ENCODE data around the gene ZNF552.

The ZNF552 gene

GRCh38 chr19:57817976-57818375 is 3.3 kb upstream of the ZNF552 start:
- H3K27ac ChIP-seq = peak overlapping the region; percentile 97
- no peak for TF ChIP-seq CTCF (conservative IDR thresholded peaks at IDR 0.05)

GRCh38 chr19:57816652-57817051 is 1.9 kb upstream of the ZNF552 start:
- no peak for TF ChIP-seq CTCF (conservative IDR thresholded peaks at IDR 0.05)
- no peak overlapping the region for H3K27ac ChIP-seq

GRCh38 chr19:57815247-57816075 is 748 bp upstream of the ZNF552 start:
- H3K27ac ChIP-seq = peak overlapping the region; percentile 93

GRCh38 chr19:57813919-57814504 is 701 bp downstream of the ZNF552 start:
- peak overlapping the region; percentile 93 for H3K27ac ChIP-seq
- no peak for TF ChIP-seq CTCF (conservative IDR thresholded peaks at IDR 0.05)

More at GRCh38 chr19:57815247-57816075, 748 bp upstream of the ZNF552 start:
- no peak for TF ChIP-seq CTCF (conservative IDR thresholded peaks at IDR 0.05)

- peak overlapping the region; percentile 93 for H3K27ac ChIP-seq
Measured at GRCh38 chr19:57812975-57813820, 1.5 kb downstream of the ZNF552 start.

GRCh38 chr19:57812226-57812625 is 2.5 kb downstream of the ZNF552 start:
- TF ChIP-seq CTCF (conservative IDR thresholded peaks at IDR 0.05) = no peak
- peak overlapping the region; percentile 93 for H3K27ac ChIP-seq

- peak overlapping the region; percentile 93 for H3K27ac ChIP-seq
Measured at GRCh38 chr19:57810410-57811295, 4.1 kb downstream of the ZNF552 start.

Data from VCaP (cell line).